H1 (cell line): ENCODE measurements around the gene SGPP2. TPM values are rescaled to one million over a fixed set of nuclear protein-coding genes. Genes with fewer than 3 reads are reported as not detected.

Experiments used
- CBX5 ChIP-seq: fragments of 300-800, 300-1000 bp; sonication (generic); IDR thresholded peaks from 2 replicates; pipeline ENCODE4 v1.7.1; 2016; ENCODE audit warnings: antibody characterized with exemption, low read length, low read depth
- CREB1 ChIP-seq: IDR thresholded peaks from 2 replicates; pipeline ENCODE4 v1.6.1; 2012; ENCODE audit warnings: inconsistent platforms
- HDAC2 ChIP-seq, 2 experiments: fragments of 300-600 bp in 1 of 2; sonication (generic) in 1 of 2; IDR thresholded peaks; 2 replicates each; pipeline ENCODE4 v1.6.1; 2011 to 2012; ENCODE audit warnings: low read depth in 2 of 2, low read length in 2 of 2, mild to moderate bottlenecking in 2 of 2, moderate library complexity in 2 of 2, borderline replicate concordance in 1 of 2, inconsistent platforms in 1 of 2
- YY1 ChIP-seq: IDR thresholded peaks from 2 replicates; pipeline ENCODE4 v1.6.1; 2011; ENCODE audit warnings: low read depth, mild to moderate bottlenecking, low read length
- polyA plus RNA-seq, 7 experiments: library from polyadenylated mRNA; depleted of rRNA in 3 of 7; stranded (reverse) in 5 of 7; unstranded in 2 of 7; fragments of >200 nt in 5 of 7; fragments of 200-250 nt in 2 of 7; gene quantifications; 1 replicate in 5 of 7; 2 replicates in 1 of 7; 4 replicates in 1 of 7; pipeline versions ENCODE4 v1.2.1 to v1.2.3, GENCODE V29; 2011 to 2013; ENCODE audit warnings: missing spikeins in 2 of 7, mixed read lengths in 2 of 7
- total RNA-seq: library from RNA; stranded (reverse); fragmentation: NEBNext Ultra II Directional; extraction: Animal tissue kit (Norgen Biotek cat#: 25700); gene quantifications from 2 replicates; pipeline ENCODE4 v1.2.1, GENCODE V29; 2021

Gene SGPP2
- total and polyA plus RNA-seq, 2 of the 8 experiments (the other 6 are each of a cell fraction or from before 2014, with no cell fraction given) = 0.29 TPM; not detected in 1

DNA sequence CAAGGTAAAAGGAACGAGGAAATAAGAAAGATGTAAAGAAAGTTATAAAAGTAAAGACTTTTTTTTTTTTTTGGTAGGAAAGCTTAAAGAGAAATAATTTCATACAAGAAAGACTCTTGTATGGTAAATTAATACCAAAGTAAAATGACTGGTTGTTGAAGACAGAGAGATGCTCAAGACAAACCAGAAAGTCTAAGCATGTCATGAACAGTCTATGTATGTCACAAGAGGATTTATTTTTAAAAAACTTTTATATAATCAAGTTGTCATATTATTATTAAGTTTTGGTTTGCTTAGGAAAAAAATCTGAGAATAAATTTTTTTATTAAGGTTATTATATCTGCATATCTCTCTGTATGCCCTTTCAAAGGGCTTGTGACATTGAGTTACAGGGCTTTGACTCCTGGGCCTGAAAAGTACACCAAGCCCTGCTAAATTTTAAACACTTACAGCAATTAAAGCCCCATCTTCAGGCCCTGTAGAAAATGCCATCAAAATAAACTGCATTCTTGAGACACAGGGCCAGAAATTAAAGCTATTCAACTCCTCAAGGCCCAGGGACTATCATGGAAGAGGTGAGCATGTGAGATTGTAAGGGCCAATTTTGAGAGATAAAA, 10.9 kb upstream of the SGPP2 start (continued):
- TF ChIP-seq HDAC2 (IDR thresholded peaks at IDR 0.05; ENCODE audit: borderline replicate concordance in 1 of 2, low read depth in 2 of 2, low read length in 2 of 2) (no peak), YY1 (no peak), CBX5 (no peak), CREB1 (no peak)
